SH-SY5Y (cell line): ENCODE measurements around the gene MBNL1.

Experiments used
- GATA2 ChIP-seq: IDR thresholded peaks from 2 replicates; pipeline ENCODE4 v1.6.1; 2011; ENCODE audit warnings: mild to moderate bottlenecking, low read depth, low read length
- GATA3 ChIP-seq: IDR thresholded peaks from 2 replicates; pipeline ENCODE4 v1.6.1; 2011; ENCODE audit warnings: low read depth, mild to moderate bottlenecking, low read length, moderate library complexity

DNA sequence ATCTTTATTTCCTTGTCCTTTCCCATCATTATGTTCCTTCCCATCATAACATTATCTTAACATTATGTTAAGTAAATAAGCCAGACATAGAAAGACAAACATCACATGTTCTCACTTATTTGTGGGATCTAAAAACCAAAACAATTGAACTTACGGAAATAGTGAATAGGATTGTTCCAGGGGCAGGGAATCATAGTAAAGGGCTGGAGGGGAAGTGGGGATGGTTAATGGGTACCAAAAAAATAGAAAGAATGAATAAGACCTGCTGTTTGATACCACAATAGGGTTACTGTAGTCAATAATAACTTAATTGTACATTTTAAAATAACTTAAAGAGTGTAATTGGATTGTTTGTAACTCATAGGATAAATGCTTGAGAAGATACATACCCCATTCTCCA lies 36.7 kb upstream of the MBNL1 start:
- TF ChIP-seq GATA2 (no peak), GATA3 (no peak)
